ENCODE measurements around the gene FAM168A.

Gene FAM168A

DNA sequence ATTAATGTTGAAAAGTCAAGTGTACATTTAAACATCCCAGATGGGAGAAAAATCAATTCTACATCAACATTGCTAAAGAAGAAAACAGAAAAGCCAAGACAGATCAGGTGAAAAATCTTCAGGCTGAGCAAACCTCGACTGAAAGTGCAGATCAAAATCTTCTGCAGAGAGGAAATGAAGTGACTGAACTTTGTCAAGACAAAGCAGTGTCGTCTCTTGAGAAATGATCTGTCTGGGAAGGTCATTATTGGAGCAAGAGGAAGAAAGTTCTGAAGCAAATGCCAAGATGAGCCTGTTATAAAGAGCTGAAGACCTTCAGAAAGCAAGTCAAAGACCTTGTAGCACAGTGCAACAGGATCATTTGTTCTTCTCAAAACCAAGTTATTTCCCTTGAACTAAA, 42.7 kb upstream of the FAM168A start:
- DNase-seq (ENCODE audit: low read depth) = no peak
- H3K4me3 ChIP-seq (ENCODE audit: low read depth, low read length) = no peak overlapping the region
- TF ChIP-seq MYC (IDR thresholded peaks at IDR 0.05; ENCODE audit: low read depth, low read length) = no peak
- TF ChIP-seq, protein P1, sequence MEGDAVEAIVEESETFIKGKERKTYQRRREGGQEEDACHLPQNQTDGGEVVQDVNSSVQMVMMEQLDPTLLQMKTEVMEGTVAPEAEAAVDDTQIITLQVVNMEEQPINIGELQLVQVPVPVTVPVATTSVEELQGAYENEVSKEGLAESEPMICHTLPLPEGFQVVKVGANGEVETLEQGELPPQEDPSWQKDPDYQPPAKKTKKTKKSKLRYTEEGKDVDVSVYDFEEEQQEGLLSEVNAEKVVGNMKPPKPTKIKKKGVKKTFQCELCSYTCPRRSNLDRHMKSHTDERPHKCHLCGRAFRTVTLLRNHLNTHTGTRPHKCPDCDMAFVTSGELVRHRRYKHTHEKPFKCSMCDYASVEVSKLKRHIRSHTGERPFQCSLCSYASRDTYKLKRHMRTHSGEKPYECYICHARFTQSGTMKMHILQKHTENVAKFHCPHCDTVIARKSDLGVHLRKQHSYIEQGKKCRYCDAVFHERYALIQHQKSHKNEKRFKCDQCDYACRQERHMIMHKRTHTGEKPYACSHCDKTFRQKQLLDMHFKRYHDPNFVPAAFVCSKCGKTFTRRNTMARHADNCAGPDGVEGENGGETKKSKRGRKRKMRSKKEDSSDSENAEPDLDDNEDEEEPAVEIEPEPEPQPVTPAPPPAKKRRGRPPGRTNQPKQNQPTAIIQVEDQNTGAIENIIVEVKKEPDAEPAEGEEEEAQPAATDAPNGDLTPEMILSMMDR (IDR thresholded peaks at IDR 0.05; ENCODE audit: low read depth, low read length) = no peak
- no peak for TF ChIP-seq POLR2A (IDR thresholded peaks at IDR 0.05; ENCODE audit: extremely low read depth, insufficient read length)
- TF ChIP-seq, protein P2, sequence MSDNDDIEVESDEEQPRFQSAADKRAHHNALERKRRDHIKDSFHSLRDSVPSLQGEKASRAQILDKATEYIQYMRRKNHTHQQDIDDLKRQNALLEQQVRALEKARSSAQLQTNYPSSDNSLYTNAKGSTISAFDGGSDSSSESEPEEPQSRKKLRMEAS (IDR thresholded peaks at IDR 0.05; ENCODE audit: low read depth, low read length) = no peak

DNA sequence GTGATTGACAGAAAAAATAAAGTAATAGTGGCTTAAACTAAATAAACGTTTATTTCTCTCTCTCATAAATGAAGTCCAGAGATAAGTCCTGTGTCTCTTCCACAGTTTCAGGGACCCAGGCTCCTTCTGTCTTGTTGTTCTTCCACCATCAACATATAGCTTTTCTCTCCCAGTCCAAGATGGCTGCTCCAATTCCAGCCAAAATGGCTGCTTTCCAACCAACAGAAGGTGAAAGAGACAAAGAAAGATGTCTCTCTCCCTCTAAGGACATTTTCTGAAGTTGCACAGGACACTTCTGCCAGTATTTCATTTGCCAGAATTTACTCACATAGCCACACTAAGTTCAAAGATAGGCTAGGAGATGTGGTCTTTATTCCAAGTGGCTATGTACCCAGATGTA, 39.1 kb upstream of the FAM168A start:
- TF ChIP-seq, protein P1 (IDR thresholded peaks at IDR 0.05; ENCODE audit: low read depth, low read length) = no peak
- TF ChIP-seq POLR2A (IDR thresholded peaks at IDR 0.05; ENCODE audit: extremely low read depth, insufficient read length) = no peak
- no peak for TF ChIP-seq MYC (IDR thresholded peaks at IDR 0.05; ENCODE audit: low read depth, low read length)
- H3K4me3 ChIP-seq (ENCODE audit: low read depth, low read length) = no peak overlapping the region
- no peak for DNase-seq (ENCODE audit: low read depth)

DNA sequence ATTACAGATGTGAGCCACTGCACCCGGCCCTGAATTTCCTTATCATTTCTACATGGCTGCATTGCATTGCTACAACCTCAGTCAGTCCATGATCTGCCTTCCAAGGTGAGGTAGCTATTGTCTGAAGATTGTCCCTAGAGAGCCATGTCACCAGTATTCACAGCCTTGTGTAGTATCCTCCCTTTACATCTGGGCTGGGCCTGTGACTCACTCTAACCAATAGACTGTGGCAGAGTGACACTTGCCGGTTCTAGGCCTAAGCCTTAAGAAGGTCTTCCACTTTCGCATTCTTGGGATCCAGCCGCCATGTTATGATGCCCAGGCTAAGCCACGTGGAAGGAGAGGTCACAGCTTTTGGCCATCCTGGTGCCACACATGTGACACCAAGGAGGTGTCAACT, 38.3 kb upstream of the FAM168A start:
- no peak overlapping the region for H3K4me3 ChIP-seq (ENCODE audit: low read depth, low read length)
- TF ChIP-seq, protein P1 (IDR thresholded peaks at IDR 0.05; ENCODE audit: low read depth, low read length) = no peak
- TF ChIP-seq, protein P2 (IDR thresholded peaks at IDR 0.05; ENCODE audit: low read depth, low read length) = no peak
- TF ChIP-seq MYC (IDR thresholded peaks at IDR 0.05; ENCODE audit: low read depth, low read length) (no peak), POLR2A (IDR thresholded peaks at IDR 0.05; ENCODE audit: extremely low read depth, insufficient read length) (no peak)
- peak; percentile 42 for DNase-seq (ENCODE audit: low read depth)

DNA sequence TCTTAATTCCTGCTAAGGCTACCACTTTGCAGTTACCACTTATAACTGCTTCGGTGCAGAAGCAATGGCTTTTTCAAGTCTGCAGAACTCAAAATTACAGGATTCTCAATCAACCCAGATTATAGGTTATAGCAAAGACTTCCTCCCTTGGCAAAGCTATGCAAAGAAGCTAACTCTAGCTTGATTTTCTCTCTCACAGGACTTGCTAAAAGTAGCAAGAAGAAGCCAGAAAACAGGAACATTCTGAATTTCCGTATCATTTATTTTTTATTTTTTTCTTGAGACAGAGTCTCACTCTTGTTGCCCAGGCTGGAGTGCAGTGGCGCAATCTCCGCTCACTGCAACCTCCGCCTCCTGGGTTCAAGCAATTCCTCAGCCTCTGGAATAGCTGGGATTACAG, 37.8 kb upstream of the FAM168A start:
- TF ChIP-seq, protein P1 (IDR thresholded peaks at IDR 0.05; ENCODE audit: low read depth, low read length) = no peak
- TF ChIP-seq, protein P2 (IDR thresholded peaks at IDR 0.05; ENCODE audit: low read depth, low read length) = no peak
- no peak for TF ChIP-seq POLR2A (IDR thresholded peaks at IDR 0.05; ENCODE audit: extremely low read depth, insufficient read length)
- no peak for TF ChIP-seq MYC (IDR thresholded peaks at IDR 0.05; ENCODE audit: low read depth, low read length)
- H3K4me3 ChIP-seq (ENCODE audit: low read depth, low read length) = no peak overlapping the region
- no peak for DNase-seq (ENCODE audit: low read depth)

DNA sequence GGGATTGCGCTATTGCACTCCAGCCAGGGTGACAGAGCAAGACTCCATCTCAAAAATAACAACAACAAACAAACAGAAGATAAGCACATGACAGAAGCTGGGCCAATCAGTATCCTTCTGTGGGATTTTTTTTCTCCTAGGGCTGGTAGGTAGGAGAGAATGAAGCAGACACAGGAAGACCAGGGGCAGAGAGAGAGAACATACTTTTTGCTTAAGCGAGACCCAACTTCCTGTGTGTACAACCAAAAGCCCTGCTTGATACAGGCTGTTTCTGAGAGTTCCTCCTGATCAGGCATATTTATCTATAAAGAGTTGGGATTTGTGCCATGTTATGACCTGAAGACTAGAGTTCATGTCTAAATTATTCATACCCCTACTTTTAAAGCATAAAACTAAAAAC, 36.1 kb upstream of the FAM168A start:
- H3K4me3 ChIP-seq (ENCODE audit: low read depth, low read length) = no peak overlapping the region
- no peak for DNase-seq (ENCODE audit: low read depth)
- TF ChIP-seq, protein P1 (IDR thresholded peaks at IDR 0.05; ENCODE audit: low read depth, low read length) = no peak
- TF ChIP-seq POLR2A (IDR thresholded peaks at IDR 0.05; ENCODE audit: extremely low read depth, insufficient read length) (no peak), MYC (IDR thresholded peaks at IDR 0.05; ENCODE audit: low read depth, low read length) (no peak)
- TF ChIP-seq, protein P2 (IDR thresholded peaks at IDR 0.05; ENCODE audit: low read depth, low read length) = no peak

DNA sequence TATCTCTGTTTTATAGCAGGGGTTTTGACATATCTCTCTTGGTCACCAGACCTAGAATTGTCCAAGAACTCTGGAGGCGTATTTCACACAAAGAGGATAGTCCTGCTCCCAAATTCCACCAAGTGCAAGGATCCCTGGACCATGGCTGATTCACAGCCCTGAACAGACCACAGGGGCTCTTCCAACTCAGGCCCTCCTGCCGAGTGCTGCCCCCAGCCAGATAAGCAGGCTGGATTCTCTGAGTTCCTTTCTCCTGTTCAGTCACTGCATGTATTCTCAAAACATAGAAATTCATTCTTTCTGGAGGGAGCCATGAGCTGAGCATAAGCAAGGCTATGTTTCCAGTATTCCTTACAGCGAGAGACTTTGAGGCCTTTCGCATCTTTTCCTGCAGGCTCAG, 35.1 kb upstream of the FAM168A start:
- no peak overlapping the region for H3K4me3 ChIP-seq (ENCODE audit: low read depth, low read length)
- TF ChIP-seq MYC (IDR thresholded peaks at IDR 0.05; ENCODE audit: low read depth, low read length) (no peak), POLR2A (IDR thresholded peaks at IDR 0.05; ENCODE audit: extremely low read depth, insufficient read length) (no peak)
- TF ChIP-seq, protein P1 (IDR thresholded peaks at IDR 0.05; ENCODE audit: low read depth, low read length) = no peak
- TF ChIP-seq, protein P2 (IDR thresholded peaks at IDR 0.05; ENCODE audit: low read depth, low read length) = no peak
- no peak for DNase-seq (ENCODE audit: low read depth)
